Measurements from ENCODE around the gene PIANP. TPM values are rescaled to one million over a fixed set of nuclear protein-coding genes. Genes with fewer than 3 reads are reported as not detected.

Gene PIANP
- total RNA-seq, 2 experiments from 2014 or later, result 0.98 to 15.2 TPM

DNA sequence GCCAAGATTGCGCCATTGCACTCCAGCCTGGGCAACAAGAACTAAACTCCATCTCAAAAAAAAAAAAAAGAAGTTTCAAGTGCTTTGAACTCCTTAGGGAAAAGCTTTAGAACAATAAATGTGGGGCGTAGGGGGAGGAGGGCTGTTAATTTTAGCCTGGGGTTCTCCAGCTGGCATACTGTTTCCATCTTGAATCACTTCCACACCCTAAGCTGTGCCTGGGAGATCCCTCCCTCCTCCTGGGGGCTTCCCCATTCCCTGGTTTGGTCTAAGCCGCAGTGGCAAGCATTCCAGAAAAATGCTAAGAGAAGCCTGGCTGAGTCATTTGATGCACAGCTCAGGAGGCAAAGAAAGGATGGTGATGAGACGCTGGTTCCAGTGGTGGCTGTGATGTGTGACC, 9.1 kb downstream of the PIANP start:
- peaks cover 42% of the 10 kb centered on the region for H3K79me2 ChIP-seq (ENCODE audit: insufficient read depth, low read depth, low read length)
- no TSS peak for BruUV-seq (replicated peaks)
- H4K20me1 ChIP-seq (ENCODE audit: insufficient read depth, low read length), result no peaks in the 10 kb centered on the region
- peaks cover 79% of the 10 kb centered on the region for H3K4me1 ChIP-seq (ENCODE audit: insufficient read depth, low read length, poor library complexity, severe bottlenecking)
- no peak overlapping the region for H3K4me3 ChIP-seq (ENCODE audit: low read depth, low read length, poor library complexity, severe bottlenecking)
- no peaks in the 10 kb centered on the region for H3K9me2 ChIP-seq (ENCODE audit: insufficient read depth, low read length)
- no peak overlapping the region for H2AFZ ChIP-seq (ENCODE audit: low read length)
- no peaks in the 10 kb centered on the region for H3K9me3 ChIP-seq (ENCODE audit: low read length)
- POLR2A ChIA-PET, result interaction anchor here (0.9 to 1.5 kb wide), 3 partner anchors 28 to 82 kb away, joined by 3 to 5 read pairs (median 4); partner anchors contain the start of gene COPS7A
- peaks cover 27% of the 10 kb centered on the region for H3K36me3 ChIP-seq (ENCODE audit: insufficient read depth, low read length)
- no peak overlapping the region for H3K27ac ChIP-seq (ENCODE audit: low read depth, low read length, poor library complexity, severe bottlenecking)
- CTCF ChIA-PET (ENCODE audit: unreplicated experiment), result no interaction called here
- TF ChIP-seq EZH2phosphoT487 (IDR thresholded peaks at IDR 0.05; ENCODE audit: borderline replicate concordance, low read depth, low read length), result no peak
- TF ChIP-seq, protein P1, sequence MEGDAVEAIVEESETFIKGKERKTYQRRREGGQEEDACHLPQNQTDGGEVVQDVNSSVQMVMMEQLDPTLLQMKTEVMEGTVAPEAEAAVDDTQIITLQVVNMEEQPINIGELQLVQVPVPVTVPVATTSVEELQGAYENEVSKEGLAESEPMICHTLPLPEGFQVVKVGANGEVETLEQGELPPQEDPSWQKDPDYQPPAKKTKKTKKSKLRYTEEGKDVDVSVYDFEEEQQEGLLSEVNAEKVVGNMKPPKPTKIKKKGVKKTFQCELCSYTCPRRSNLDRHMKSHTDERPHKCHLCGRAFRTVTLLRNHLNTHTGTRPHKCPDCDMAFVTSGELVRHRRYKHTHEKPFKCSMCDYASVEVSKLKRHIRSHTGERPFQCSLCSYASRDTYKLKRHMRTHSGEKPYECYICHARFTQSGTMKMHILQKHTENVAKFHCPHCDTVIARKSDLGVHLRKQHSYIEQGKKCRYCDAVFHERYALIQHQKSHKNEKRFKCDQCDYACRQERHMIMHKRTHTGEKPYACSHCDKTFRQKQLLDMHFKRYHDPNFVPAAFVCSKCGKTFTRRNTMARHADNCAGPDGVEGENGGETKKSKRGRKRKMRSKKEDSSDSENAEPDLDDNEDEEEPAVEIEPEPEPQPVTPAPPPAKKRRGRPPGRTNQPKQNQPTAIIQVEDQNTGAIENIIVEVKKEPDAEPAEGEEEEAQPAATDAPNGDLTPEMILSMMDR (conservative IDR thresholded peaks at IDR 0.05; ENCODE audit: low read length), result no peak
- intact Hi-C loops (cut with micrococcal nuclease; ENCODE audit: unreplicated experiment), result loop anchor here (10.0 kb wide), 1 partner anchor 267 kb away; no protein-coding TSS in a partner anchor
- peak overlapping the region; percentile 86; the same call in 1 of the 2 replicates for H3K4me2 ChIP-seq (ENCODE audit: low read length)
- no peak for DNase-seq (ENCODE audit: low spot score)

DNA sequence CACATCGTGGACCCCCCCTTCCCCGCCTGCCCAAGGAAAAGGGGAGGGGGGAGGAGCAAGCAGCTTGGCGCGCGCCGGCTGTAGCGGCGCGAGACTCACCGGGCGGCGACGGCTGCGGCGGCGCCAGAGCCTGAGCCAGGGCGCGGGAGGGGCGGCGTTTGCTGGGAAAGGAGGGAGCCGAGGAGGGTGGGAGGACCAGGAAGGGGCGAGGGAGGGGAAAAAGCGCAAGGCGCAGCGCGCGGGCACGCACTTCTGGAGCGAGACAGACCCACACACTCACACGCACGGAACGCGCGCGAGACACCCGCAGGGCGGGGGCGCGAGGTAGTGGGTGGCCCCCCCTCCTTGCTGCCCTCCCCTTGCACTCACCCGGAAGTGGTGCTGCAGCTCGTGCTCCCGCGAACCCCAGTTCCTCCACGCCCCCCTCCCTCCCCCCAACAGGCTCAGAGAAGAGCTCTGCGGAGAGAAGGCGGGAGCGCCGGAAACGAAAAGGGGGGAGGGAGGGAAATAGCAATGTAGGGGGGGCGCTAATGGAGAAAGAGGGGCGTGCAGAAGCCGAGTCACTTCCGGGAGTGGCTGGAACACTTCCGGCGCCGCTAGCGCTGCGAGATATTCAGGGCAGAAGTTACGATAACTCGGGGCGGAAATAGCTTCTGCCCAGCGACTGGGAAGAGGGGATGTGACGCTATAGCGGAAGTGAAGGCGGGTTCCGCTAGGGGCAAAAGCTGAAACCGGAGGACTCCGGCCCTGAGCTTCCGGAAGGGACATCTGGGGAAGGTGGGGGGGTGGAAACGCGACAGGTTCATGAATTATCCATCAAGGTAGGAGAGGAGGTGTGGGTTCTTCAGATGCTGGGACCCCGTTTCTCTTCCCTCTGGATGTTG, 11.4 kb downstream of the PIANP start, which contains the start of gene ZNF384:
Gene ZNF384 (minus strand): TSS at position 377 of the 884 bp plus-strand sequence. CDS start 9,855 bp downstream, outside the sequence.
- peak; percentile 100 for DNase-seq (ENCODE audit: low spot score)
- Histone ChIP-seq H2AFZ (ENCODE audit: low read length) (peak within 1 kb of the TSS; percentile 18; the same call in 1 of the 2 replicates), H3K9me2 (ENCODE audit: insufficient read depth, low read length) (no peaks in the 10 kb centered on the region), H3K4me3 (ENCODE audit: low read depth, low read length, poor library complexity, severe bottlenecking) (peak within 1 kb of the TSS; percentile 86), H3K79me2 (ENCODE audit: insufficient read depth, low read depth, low read length) (peaks cover 64% of the 10 kb centered on the region), H3K4me2 (ENCODE audit: low read length) (peak within 1 kb of the TSS; percentile 99), H3K4me1 (ENCODE audit: insufficient read depth, low read length, poor library complexity, severe bottlenecking) (peaks cover 65% of the 10 kb centered on the region), H3K9me3 (ENCODE audit: low read length) (no peaks in the 10 kb centered on the region), H3K27ac (ENCODE audit: low read depth, low read length, poor library complexity, severe bottlenecking) (peak within 1 kb of the TSS; percentile 78), H3K36me3 (ENCODE audit: insufficient read depth, low read length) (peaks cover 43% of the 10 kb centered on the region), H4K20me1 (ENCODE audit: insufficient read depth, low read length) (0 out of 2 replicates have a peak, but pooled peaks cover 5% of the 10 kb centered on the region)
- CTCF ChIA-PET (ENCODE audit: unreplicated experiment), result interaction anchor here (0.5 to 1.0 kb wide), 7 partner anchors 9 to 745 kb away, joined by 3 to 18 read pairs (median 6); no protein-coding TSS in a partner anchor
- TF ChIP-seq, protein P1 (conservative IDR thresholded peaks at IDR 0.05; ENCODE audit: low read length), result no peak
- TF ChIP-seq EZH2phosphoT487 (IDR thresholded peaks at IDR 0.05; ENCODE audit: borderline replicate concordance, low read depth, low read length), result no peak
- POLR2A ChIA-PET, result interaction anchor here (0.6 to 2.1 kb wide), 19 partner anchors 8 to 259 kb away, joined by 3 to 12 read pairs (median 4); partner anchors contain the start of genes COPS7A, GAPDH, LPAR5 and MLF2
- no TSS peak for BruUV-seq (replicated peaks)
- intact Hi-C loops (cut with micrococcal nuclease; ENCODE audit: unreplicated experiment), result loop anchor here (1.0 to 5.0 kb wide), 6 partner anchors 26 to 122 kb away; partner anchors contain the start of genes CHD4, COPS7A, ING4 and NOP2

Data from OCI-LY7 (cell line).